Stimulated activated CD8-positive, alpha-beta memory T cell treated with anti-CD3 and anti-CD28 coated beads, Interleukin-4, amount 100 ng/mL, for 48 hours (primary cell): ENCODE measurements around the gene CTNNA3.
A peak's percentile ranks its signal among the peaks of the same experiment; 100 is the strongest.

Experiments used
- DNase-seq: peaks from one replicate; pipeline ENCODE4 v3.0.0-alpha.2; 2020

Gene CTNNA3

GRCh38 chr10:66273966-66274519 is 1422.0 kb downstream of the CTNNA3 start:
- DNase-seq: no peak

GRCh38 chr10:66265398-66265797 is 1430.6 kb downstream of the CTNNA3 start:
- DNase-seq: no peak

GRCh38 chr10:66259836-66260235 is 1436.2 kb downstream of the CTNNA3 start:
- no peak for DNase-seq

- no peak for DNase-seq
These were observed 1437.3 kb downstream of the CTNNA3 start for GRCh38 chr10:66258693-66259092.

GRCh38 chr10:66257801-66258200 is 1438.2 kb downstream of the CTNNA3 start:
- DNase-seq: no peak

- DNase-seq: no peak
These were observed 1443.0 kb downstream of the CTNNA3 start for GRCh38 chr10:66252986-66253385.

GRCh38 chr10:66246177-66246576 is 1449.8 kb downstream of the CTNNA3 start:
- DNase-seq: no peak

- no peak for DNase-seq
These were observed 1451.0 kb downstream of the CTNNA3 start for GRCh38 chr10:66244953-66245352.

- DNase-seq: no peak
These were observed 1453.1 kb downstream of the CTNNA3 start for GRCh38 chr10:66242885-66243284.

- no peak for DNase-seq
These were observed 1456.9 kb downstream of the CTNNA3 start for GRCh38 chr10:66239062-66239461.

- DNase-seq: no peak
These were observed 1457.7 kb downstream of the CTNNA3 start for GRCh38 chr10:66238343-66238742.

GRCh38 chr10:66234872-66235271 is 1461.1 kb downstream of the CTNNA3 start:
- no peak for DNase-seq

GRCh38 chr10:66228887-66229286 is 1467.1 kb downstream of the CTNNA3 start:
- DNase-seq: no peak

GRCh38 chr10:66223656-66224055 is 1472.3 kb downstream of the CTNNA3 start:
- no peak for DNase-seq

GRCh38 chr10:66222462-66223046 is 1473.4 kb downstream of the CTNNA3 start:
- no peak for DNase-seq

- peak; percentile 28 for DNase-seq
These were observed 1476.9 kb downstream of the CTNNA3 start for GRCh38 chr10:66218981-66219587.

GRCh38 chr10:66218289-66218688 is 1477.7 kb downstream of the CTNNA3 start:
- DNase-seq: no peak

- no peak for DNase-seq
These were observed 1480.1 kb downstream of the CTNNA3 start for GRCh38 chr10:66215920-66216319.

GRCh38 chr10:66214721-66215404 is 1481.1 kb downstream of the CTNNA3 start:
- no peak for DNase-seq

- no peak for DNase-seq
These were observed 1487.0 kb downstream of the CTNNA3 start for GRCh38 chr10:66209025-66209424.

GRCh38 chr10:66204838-66205237 is 1491.2 kb downstream of the CTNNA3 start:
- no peak for DNase-seq

GRCh38 chr10:66202101-66202500 is 1493.9 kb downstream of the CTNNA3 start:
- DNase-seq: no peak

- DNase-seq: no peak
These were observed 1503.7 kb downstream of the CTNNA3 start for GRCh38 chr10:66192162-66192831.

- DNase-seq: no peak
These were observed 1505.6 kb downstream of the CTNNA3 start for GRCh38 chr10:66190413-66190812.
